H9 (cell line): ENCODE results near the gene CNR1. TPM values are rescaled to one million over a fixed set of nuclear protein-coding genes. Genes with fewer than 3 reads are reported as not detected.

ENCODE experiments used
- DNase-seq: peaks from one replicate; pipeline ENCODE4 v3.0.0-alpha.2; 2017
- H2AFZ ChIP-seq: one replicate; pipeline ENCODE4 v1.6.1; 2013; ENCODE audit warnings: mild to moderate bottlenecking, low read length, control low read depth, moderate library complexity
- H2AK5ac ChIP-seq: 2 replicates; pipeline ENCODE4 v1.6.1; 2013; ENCODE audit warnings: low read length, control low read depth, mixed read lengths; ENCODE audit not compliant: insufficient read length
- H2BK120ac ChIP-seq: one replicate; pipeline ENCODE4 v1.6.1; 2013; ENCODE audit warnings: low read depth, mild to moderate bottlenecking, low read length, control low read depth, inconsistent platforms; ENCODE audit not compliant: poor library complexity, severe bottlenecking
- H2BK12ac ChIP-seq: 2 replicates; pipeline ENCODE4 v1.6.1; 2013; ENCODE audit warnings: low read length, control low read depth, mixed read lengths, low read depth; ENCODE audit not compliant: insufficient read length
- H2BK15ac ChIP-seq: 2 replicates; pipeline ENCODE4 v1.6.1; 2013; ENCODE audit warnings: low read depth, low read length, control low read depth
- H2BK20ac ChIP-seq: one replicate; pipeline ENCODE4 v1.6.1; 2013; ENCODE audit warnings: low read depth, mild to moderate bottlenecking, low read length, control low read depth, inconsistent platforms; ENCODE audit not compliant: poor library complexity, severe bottlenecking
- H2BK5ac ChIP-seq: 2 replicates; pipeline ENCODE4 v1.6.1; 2013; ENCODE audit warnings: low read length, control low read depth, mixed read lengths; ENCODE audit not compliant: insufficient read length
- H3K14ac ChIP-seq: 2 replicates; pipeline ENCODE4 v1.6.1; 2013; ENCODE audit warnings: low read length, control low read depth; ENCODE audit not compliant: insufficient read depth
- H3K18ac ChIP-seq: 2 replicates; pipeline ENCODE4 v1.6.1; 2013; ENCODE audit warnings: low read depth, mild to moderate bottlenecking, mixed read lengths, low read length, control low read depth; ENCODE audit not compliant: insufficient read length
- H3K23ac ChIP-seq: 2 replicates; pipeline ENCODE4 v1.6.1; 2013; ENCODE audit warnings: low read length, control low read depth, mixed read lengths, low read depth; ENCODE audit not compliant: insufficient read length
- H3K23me2 ChIP-seq: 2 replicates; pipeline ENCODE4 v1.6.1; 2013; ENCODE audit warnings: low read depth, mild to moderate bottlenecking, mixed read lengths, low read length, control low read depth; ENCODE audit not compliant: insufficient read length, poor library complexity, severe bottlenecking
- H3K27ac ChIP-seq: 2 replicates; pipeline ENCODE4 v1.5.1; 2013; ENCODE audit warnings: low read length, control low read depth, mixed read lengths, low read depth; ENCODE audit not compliant: insufficient read length
- H3K27me3 ChIP-seq: 2 replicates; pipeline ENCODE4 v1.6.1; 2013; ENCODE audit warnings: low read length, control low read depth, inconsistent platforms; ENCODE audit not compliant: insufficient read depth
- H3K4ac ChIP-seq: 2 replicates; pipeline ENCODE4 v1.6.1; 2013; ENCODE audit warnings: low read depth, mild to moderate bottlenecking, control low read depth, inconsistent platforms, low read length, moderate library complexity
- H3K4me1 ChIP-seq: 2 replicates; pipeline ENCODE4 v1.6.1; 2013; ENCODE audit warnings: low read length, control low read depth, inconsistent platforms; ENCODE audit not compliant: insufficient read depth
- H3K4me2 ChIP-seq: 2 replicates; pipeline ENCODE4 v1.6.1; 2013; ENCODE audit warnings: low read length, control low read depth, mixed read lengths; ENCODE audit not compliant: insufficient read length, insufficient read depth
- H3K56ac ChIP-seq: 2 replicates; pipeline ENCODE4 v1.6.1; 2013; ENCODE audit warnings: low read depth, mild to moderate bottlenecking, mixed read lengths, low read length, control low read depth; ENCODE audit not compliant: insufficient read length
- H3K79me1 ChIP-seq: 2 replicates; pipeline ENCODE4 v1.6.1; 2013; ENCODE audit warnings: low read depth, mild to moderate bottlenecking, moderate library complexity, low read length, control low read depth, inconsistent platforms; ENCODE audit not compliant: insufficient read depth, poor library complexity, severe bottlenecking
- H3K79me2 ChIP-seq: 2 replicates; pipeline ENCODE4 v1.6.1; 2013; ENCODE audit warnings: low read length, control low read depth, inconsistent platforms; ENCODE audit not compliant: insufficient read depth
- H3K9ac ChIP-seq: 2 replicates; pipeline ENCODE4 v1.6.1; 2013; ENCODE audit warnings: low read length, control low read depth, mixed read lengths; ENCODE audit not compliant: insufficient read length; ENCODE audit errors: extremely low read depth
- H3K9me3 ChIP-seq: one replicate; pipeline ENCODE4 v1.6.1; 2013; ENCODE audit warnings: low read depth, low read length, inconsistent platforms; ENCODE audit not compliant: control insufficient read depth
- H3T11ph ChIP-seq: one replicate; pipeline ENCODE4 v1.6.1; 2013; ENCODE audit warnings: mild to moderate bottlenecking, low read length, control low read depth, inconsistent platforms
- H4K20me1 ChIP-seq: one replicate; pipeline ENCODE4 v1.6.1; 2013; ENCODE audit not compliant: control insufficient read depth, insufficient read length, insufficient read depth
- H4K5ac ChIP-seq: 2 replicates; pipeline ENCODE4 v1.6.1; 2013; ENCODE audit warnings: low read depth, mild to moderate bottlenecking, mixed read lengths, low read length, control low read depth; ENCODE audit not compliant: insufficient read length
- H4K8ac ChIP-seq: replicated peaks from 2 replicates; pipeline ENCODE4 v1.6.1; 2013; ENCODE audit warnings: low read length, control low read depth, mixed read lengths, low read depth; ENCODE audit not compliant: insufficient read length
- H4K91ac ChIP-seq: 2 replicates; pipeline ENCODE4 v1.6.1; 2013; ENCODE audit warnings: low read depth, mild to moderate bottlenecking, moderate library complexity, mixed read lengths, low read length, control low read depth; ENCODE audit not compliant: insufficient read length
- H3K27ac Mint-ChIP-seq, 3 experiments: 2 replicates in 2 of 3; 3 replicates in 1 of 3; pipeline ENCODE4 v1.8.0; 2020 to 2021; ENCODE audit warnings: mixed read lengths in 3 of 3, mild to moderate bottlenecking in 1 of 3, moderate library complexity in 1 of 3
- H3K27me3 Mint-ChIP-seq: 2 replicates; pipeline ENCODE4 v1.8.0; 2021; ENCODE audit warnings: low read depth, mild to moderate bottlenecking, moderate library complexity, mixed read lengths
- H3K36me3 Mint-ChIP-seq, 3 experiments: 2 replicates in 2 of 3; 3 replicates in 1 of 3; pipeline ENCODE4 v1.8.0; 2020 to 2021; ENCODE audit warnings: low read depth in 3 of 3, mixed read lengths in 3 of 3; ENCODE audit not compliant: insufficient read depth in 1 of 3
- H3K4me1 Mint-ChIP-seq, 2 experiments: 2 replicates each; pipeline ENCODE4 v1.8.0; 2020; ENCODE audit warnings: mixed read lengths in 2 of 2
- H3K4me3 Mint-ChIP-seq, 2 experiments: 2 replicates in 1 of 2; 3 replicates in 1 of 2; pipeline ENCODE4 v1.8.0; 2020 to 2021; ENCODE audit warnings: mild to moderate bottlenecking in 2 of 2, mixed read lengths in 2 of 2, moderate library complexity in 1 of 2
- H3K9me3 Mint-ChIP-seq, 2 experiments: 2 replicates in 1 of 2; 3 replicates in 1 of 2; pipeline ENCODE4 v1.8.0; 2020; ENCODE audit warnings: mild to moderate bottlenecking in 2 of 2, mixed read lengths in 2 of 2, moderate library complexity in 1 of 2
- WGBS: extraction: QIAGEN DNeasy Blood & Tissue Kit; methylation state at CpG from one replicate; pipeline ENCODE4 v1.1.7; 2013; ENCODE audit warnings: missing lambda C conversion rate, low lambda C conversion rate, mixed read lengths; ENCODE audit not compliant: insufficient read length; ENCODE audit errors: extremely low coverage; 5-methylcytosine and 5-hydroxymethylcytosine counted together
- total RNA-seq: library from RNA; stranded (reverse); gene quantifications from 2 replicates; pipeline ENCODE4 v1.2.1, GENCODE V29; 2021
- TF ChIP-seq, protein P1 (sequence below): fragments of 200-600 bp; sonication (generic); conservative IDR thresholded peaks from 3 replicates; pipeline ENCODE4 v1.8.0; 2021; ENCODE audit warnings: antibody characterized with exemption, mild to moderate bottlenecking

CNR1 gene
- total RNA-seq, 1 experiment from 2014 or later = 0.72 TPM

DNA sequence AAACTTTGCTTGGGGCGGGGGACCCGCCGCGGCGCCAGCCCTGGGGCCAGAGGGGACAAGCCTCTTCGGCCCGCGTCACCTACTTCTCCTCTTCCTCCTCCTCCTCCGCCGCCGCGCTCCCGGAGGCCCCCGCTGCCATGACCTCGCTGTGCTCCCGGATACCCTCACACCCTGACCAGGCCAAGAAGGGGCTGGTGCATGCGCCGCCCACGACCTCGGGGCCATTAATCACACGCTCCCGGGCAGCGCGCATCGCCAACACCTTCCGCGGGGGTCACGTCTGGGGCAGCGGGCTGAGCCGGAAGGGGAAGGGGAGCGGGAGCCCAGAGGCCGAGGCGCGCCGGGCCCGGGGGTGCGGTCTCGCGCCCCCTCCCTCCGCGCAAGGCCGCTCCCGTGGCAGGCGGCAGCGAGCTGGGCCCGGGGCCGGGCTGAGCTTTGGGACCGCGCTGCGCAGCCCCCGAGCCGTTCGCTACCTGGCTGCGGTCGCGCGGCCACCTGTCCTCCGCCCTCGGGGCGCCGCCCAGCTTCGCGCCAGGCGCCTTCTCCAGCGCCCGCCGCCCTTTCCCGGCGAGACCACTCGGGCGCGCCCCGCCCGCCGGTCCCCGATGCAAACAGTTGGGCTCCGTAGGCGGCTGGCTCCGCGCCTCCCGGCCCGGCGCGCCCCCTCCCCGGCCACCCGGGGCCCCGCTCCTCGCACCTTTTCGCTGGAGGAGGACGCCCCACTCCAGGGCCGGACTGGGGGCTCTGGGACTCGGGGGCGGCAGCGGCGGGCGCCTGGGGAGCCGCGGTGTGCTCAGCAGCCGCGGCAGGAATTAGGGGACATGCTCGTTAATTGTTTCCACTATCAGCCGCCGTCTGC is 575 bp upstream of the CNR1 start:
- Histone ChIP-seq H2BK15ac (no peak overlapping the region; the same call in 1 of the 2 replicates), H3T11ph (no peak overlapping the region), H3K4ac (no peak overlapping the region), H2BK12ac (no peak overlapping the region), H2BK20ac (no peak overlapping the region), H3K79me1 (no peaks in the 10 kb centered on the region), H3K4me1 (no peaks in the 10 kb centered on the region), H3K56ac (no peak overlapping the region), H2AFZ (no peak overlapping the region), H3K23ac (no peak overlapping the region), H2AK5ac (no peak overlapping the region), H3K14ac (peak overlapping the region; percentile 84), H4K91ac (no peak overlapping the region), H3K9ac (no peak overlapping the region), H3K18ac (peak overlapping the region; percentile 27), H4K5ac (no peak overlapping the region), H3K9me3 (no peaks in the 10 kb centered on the region), H3K27me3 (peaks cover 23% of the 10 kb centered on the region), H4K8ac (no peak overlapping the region), H2BK120ac (no peak overlapping the region), H3K27ac (no peak overlapping the region), H3K23me2 (peaks cover 14% of the 10 kb centered on the region), H3K79me2 (no peaks in the 10 kb centered on the region), H2BK5ac (no peak overlapping the region), H4K20me1 (no peaks in the 10 kb centered on the region), H3K4me2 (peak overlapping the region; percentile 92)
- Mint-ChIP-seq H3K4me3 (peak overlapping the region; percentile 79 to 91), H3K27me3 (peaks cover 65% of the 10 kb centered on the region), H3K36me3 (0 out of 7 replicates have a peak, but pooled peaks cover 0 to 4% (median 0%) of the 10 kb centered on the region in 3 experiments), H3K4me1 (peaks cover 14 to 23% of the 10 kb centered on the region in 2 experiments), H3K27ac (no peak overlapping the region), H3K9me3 (peaks cover 3% of the 10 kb centered on the region in 2 experiments; a peak in 2 of 5 replicates)
- peak; percentile 45 for DNase-seq
- no CpG with 5 or more reads among the region's 103 CpGs for WGBS
- TF ChIP-seq, protein P1, sequence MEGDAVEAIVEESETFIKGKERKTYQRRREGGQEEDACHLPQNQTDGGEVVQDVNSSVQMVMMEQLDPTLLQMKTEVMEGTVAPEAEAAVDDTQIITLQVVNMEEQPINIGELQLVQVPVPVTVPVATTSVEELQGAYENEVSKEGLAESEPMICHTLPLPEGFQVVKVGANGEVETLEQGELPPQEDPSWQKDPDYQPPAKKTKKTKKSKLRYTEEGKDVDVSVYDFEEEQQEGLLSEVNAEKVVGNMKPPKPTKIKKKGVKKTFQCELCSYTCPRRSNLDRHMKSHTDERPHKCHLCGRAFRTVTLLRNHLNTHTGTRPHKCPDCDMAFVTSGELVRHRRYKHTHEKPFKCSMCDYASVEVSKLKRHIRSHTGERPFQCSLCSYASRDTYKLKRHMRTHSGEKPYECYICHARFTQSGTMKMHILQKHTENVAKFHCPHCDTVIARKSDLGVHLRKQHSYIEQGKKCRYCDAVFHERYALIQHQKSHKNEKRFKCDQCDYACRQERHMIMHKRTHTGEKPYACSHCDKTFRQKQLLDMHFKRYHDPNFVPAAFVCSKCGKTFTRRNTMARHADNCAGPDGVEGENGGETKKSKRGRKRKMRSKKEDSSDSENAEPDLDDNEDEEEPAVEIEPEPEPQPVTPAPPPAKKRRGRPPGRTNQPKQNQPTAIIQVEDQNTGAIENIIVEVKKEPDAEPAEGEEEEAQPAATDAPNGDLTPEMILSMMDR = no peak
